Smooth muscle cell of the brain vasculature (primary cell): ENCODE data around the gene CHST6.
"Not testable (repeated sequence)": the region's sequence is repeated elsewhere in the genome, so short reads cannot be mapped to it uniquely, and the experiment has no call there.

Source experiments
- DNase-seq: peaks from one replicate; pipeline ENCODE4 v3.0.0-alpha.2; 2012; ENCODE audit warnings: low read depth, low spot score

CHST6 gene

DNA sequence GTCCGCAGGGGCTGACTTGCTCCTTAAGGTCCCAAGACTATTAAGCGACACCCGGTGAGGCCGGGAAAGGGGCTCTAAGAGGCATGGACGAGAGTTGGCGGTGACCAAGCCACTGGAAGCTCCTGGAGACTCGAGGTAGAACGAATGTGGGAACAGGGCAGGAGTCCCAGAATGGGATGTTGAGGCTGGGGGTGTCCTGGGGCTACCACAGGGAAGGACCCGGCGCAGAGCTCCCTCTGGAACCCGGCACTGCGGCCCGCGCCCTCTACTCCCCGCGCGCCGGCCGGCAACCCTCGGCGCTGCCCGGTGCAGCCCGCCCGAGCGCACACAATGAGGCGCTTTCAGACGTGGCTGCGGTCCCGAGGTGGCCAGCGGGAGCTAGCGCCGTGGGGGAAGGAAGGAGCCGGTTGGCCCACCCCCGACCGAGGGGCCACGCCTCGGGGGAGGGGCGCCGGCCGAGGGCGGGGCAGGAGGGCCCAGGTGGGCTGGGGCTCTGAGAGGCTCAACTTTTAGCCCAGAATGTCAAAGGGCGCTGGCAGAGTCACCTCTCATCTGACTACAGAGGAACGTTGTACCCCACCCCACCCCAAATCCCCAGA is at the start of gene CHST6:
Gene CHST6, minus strand, starts transcription at position 366 of the 599 bp plus-strand sequence. CDS start 15,613 bp downstream, outside the sequence.
- DNase-seq: no peak

DNA sequence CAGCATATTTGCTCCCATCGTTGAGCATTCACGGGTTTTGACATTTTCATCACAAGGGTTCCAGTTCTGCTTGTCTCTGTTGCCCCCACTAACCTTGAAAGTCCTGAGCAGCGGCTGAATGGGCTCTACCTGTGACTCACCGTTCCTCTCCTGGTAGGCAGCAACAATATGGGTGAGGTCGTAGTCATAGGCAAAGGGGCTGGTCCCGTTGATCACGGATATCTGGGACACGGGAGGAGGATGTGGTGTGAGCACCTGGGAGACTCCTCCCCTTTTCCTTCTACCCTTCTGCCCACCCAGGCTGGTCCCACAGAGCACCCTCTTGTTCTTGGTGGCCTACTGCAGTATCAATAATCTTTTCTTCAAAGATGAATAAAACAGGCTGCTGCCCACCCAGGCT is 47.2 kb upstream of the CHST6 start:
- not testable (repeated sequence) for DNase-seq

DNA sequence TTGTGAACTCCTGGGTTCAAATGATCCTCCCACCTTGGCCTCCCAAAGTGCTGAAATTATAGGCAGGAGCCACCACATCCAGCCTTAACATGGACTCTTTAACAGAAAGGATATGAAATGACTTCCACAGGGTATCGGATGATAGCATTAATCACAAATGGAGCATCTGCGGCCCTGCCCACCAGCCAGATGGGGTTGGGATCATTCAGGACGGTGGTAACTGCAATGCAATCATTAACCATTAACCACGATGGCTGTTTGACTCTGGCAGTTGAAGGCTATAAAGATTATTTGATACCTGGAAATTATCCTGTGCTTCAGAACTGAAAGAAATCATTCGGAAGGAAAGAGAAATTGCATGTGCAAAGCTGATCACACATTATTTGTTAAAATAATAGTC is 46.0 kb upstream of the CHST6 start:
- no peak for DNase-seq

DNA sequence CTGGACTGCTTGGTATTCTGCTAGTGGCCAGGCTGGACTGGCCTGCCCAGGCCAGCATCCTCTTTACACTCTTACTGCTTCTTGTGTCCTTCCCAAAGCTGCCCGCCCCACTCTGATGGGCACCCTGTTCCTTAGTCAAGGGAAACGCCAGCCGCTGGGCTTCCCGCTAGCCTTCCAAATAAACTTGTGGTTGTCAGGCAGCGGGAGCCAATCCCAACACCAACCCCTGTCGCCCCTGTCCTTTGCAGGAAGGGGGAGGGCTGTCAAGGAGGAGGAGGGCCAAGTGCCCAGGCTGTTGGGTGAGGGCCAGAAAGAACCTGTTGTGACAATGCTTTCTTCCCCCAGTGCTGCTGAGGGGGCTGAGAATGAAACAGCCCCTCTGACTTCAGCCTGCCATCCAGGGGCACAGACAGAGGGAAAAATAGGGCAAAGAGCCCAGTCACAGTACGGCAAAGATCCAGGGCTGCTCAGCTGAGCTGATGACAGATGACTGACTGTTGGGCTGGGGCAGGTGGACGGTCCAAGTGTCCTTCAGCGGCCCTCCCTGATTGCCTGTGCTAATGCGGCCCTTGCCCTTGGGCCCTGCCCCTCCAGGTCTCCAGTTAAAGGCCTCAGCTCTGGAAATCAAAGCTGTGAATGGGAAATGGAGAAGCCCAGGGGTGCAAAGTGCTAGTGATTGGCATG is 43.8 kb upstream of the CHST6 start:
- not testable (repeated sequence) for DNase-seq

DNA sequence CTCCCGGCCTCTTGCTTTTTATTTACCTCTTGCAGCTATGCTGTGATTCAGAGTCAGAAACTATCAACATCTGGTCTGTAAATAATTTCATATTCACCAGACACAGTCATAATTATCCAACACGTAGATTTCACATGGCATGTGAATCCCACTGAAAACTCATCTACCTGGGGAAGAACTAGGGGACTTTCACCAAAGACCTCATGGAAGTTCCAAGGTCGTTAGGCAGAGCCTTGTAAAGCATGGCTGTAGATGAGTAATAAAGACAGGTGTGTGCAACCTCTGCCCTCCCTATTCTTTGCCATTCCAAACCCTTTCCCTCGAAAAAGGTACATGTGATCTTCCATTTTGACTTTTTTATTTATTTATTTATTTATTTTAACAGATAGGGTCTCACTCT is 42.5 kb upstream of the CHST6 start:
- no peak for DNase-seq

DNA sequence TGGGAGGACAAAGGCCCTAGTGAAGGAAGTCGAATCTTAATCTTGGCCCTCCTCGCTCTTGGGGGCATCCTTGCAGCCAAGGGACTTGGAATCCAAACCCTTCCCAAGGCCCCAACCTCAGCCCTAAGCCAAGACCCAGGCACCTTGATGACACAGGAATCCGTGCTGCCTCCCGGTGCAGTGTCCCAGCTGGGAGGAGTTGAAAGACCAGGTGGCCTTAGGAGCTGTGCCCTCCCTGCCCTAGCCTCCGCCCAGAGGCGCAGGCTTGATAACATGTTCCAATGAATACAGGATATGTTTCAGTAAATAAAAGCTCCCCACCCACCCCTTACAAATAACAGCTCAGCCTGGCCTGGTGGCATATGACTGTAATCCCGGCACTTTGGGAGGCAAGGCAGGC is 40.7 kb upstream of the CHST6 start, which contains the start of gene CHST5:
Gene CHST5, minus strand, starts transcription at position 208 of the 400 bp plus-strand sequence. CDS start 5,724 bp downstream, outside the sequence.
- no peak for DNase-seq

DNA sequence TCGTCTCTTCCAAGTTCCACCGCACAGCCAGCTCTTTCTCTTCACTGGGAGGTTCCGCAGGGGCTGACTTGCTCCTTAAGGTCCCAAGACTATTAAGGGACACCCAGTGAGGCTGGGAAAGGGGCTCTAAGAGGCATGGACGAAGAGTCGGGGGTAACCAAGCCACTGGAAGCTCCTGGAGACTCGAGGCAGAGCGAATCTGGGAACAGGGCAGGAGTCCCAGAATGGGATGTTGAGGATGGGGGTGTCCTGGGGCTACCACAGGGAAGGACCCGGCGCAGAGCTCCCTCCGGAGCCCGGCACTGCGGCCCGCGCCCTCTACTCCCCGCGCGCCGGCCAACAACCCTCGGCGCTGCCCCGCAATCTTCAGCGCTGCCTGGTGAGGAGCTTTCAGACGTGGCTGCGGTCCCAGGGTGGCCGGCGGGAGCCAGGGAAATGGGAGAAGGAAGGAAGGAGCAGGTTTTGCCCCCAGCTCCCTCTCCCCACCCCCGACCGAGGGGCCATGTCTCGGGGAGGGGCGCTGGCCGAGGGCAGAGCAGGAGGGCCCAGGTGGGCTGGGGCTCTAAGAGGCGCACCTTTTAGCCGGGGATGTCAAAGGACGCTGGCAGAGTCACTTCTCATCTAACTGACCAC is 40.1 kb upstream of the CHST6 start:
- no peak for DNase-seq

DNA sequence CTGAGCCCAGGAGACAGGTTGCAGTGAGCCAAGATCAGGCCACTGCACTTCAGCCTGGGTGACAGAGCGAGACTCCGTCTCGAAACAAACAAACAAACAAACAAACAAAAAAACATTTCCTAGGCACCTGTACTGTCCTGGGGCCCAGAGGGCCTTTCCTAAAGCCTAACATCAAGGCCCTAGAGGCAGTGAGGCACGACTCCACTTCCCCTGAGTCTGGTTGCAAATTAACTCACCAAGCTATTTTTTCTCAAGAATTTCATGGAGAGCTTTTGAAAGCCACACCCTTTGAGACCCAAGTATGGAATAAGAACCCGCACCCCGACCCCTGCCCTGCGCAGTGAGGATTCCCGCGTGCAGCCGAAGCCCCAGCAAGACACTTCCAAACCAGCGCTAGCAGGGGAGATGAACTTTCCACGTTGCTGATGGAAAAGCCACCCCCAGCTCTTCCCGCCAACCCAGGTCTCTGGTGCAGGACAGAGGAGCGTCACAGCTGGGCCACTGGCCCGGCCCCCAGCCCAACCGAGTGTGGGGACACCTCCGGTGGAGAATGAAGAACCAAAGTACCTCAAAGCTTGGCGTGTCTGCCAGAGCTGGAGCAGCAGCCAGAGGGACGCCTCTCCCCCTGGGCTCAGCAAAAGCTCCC is 39.4 kb upstream of the CHST6 start:
- DNase-seq: no peak

DNA sequence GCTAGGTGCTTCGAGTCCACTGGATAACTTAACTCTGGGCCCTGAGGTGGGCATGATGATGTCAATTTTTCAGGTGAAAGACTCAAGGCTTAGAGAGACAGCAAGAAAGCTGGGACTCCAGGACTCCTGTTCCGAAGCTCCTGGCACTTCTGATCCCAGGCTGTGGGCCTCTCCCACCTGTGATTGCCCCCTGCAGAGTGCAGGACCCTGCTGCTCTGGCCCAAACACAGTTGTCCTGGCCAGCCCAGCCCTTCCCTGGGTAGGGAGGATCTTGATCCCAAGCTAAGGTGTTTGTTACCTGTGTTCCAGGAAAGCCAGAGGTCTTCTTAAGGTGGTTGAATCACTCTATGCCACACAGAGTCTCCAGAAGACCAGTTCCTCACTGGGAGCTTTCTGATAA is 37.5 kb upstream of the CHST6 start:
- no peak for DNase-seq

DNA sequence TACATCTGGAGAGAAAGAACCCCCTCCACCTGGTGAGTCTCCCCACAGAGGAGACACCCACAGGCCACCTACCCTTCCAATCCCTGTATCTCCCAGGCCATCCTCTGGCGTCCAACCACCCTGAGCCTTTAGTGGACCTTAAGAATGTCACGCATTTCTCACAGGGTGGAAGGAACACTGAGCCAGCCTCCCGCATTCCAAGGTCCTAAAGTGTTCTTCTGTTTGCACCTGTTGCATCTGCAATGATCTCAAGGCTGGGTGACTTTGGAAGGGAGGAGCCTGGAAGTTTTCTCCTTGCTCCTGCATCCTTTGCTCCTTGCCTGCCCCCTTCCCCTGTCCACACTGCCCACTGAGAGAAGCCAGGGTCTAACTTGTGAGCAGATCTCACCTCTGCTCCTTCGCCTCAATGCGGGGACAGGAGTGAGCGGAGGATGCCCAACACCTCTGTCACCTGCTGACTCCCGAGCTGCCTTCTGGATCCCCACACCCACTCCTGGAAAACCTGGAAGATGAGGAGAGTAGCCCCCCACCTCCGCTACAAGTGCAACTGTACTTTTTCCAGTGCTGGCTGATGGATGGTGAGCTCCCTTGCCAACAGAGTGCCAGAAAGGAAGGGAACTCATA is 37.0 kb upstream of the CHST6 start:
- DNase-seq: no peak

DNA sequence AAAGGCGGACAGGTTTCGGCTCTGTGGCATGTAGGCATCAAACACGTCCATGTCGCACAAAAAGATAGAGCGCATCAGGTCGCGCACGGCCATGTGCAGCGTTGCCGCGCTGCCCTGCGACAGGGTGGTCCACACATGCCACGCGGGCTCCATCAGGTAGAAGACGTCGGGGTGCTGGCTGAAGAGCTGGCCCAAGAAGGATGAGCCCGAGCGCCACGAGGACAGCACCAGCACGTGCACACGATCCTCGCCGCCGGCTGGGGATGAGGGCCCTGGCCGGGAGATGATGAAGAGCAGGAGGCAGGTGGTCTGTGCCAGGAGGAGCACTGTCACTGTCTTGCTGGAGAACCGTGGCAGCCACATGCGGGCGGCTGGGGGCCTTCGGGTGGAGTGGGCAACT is 34.7 kb upstream of the CHST6 start:
- no peak for DNase-seq

DNA sequence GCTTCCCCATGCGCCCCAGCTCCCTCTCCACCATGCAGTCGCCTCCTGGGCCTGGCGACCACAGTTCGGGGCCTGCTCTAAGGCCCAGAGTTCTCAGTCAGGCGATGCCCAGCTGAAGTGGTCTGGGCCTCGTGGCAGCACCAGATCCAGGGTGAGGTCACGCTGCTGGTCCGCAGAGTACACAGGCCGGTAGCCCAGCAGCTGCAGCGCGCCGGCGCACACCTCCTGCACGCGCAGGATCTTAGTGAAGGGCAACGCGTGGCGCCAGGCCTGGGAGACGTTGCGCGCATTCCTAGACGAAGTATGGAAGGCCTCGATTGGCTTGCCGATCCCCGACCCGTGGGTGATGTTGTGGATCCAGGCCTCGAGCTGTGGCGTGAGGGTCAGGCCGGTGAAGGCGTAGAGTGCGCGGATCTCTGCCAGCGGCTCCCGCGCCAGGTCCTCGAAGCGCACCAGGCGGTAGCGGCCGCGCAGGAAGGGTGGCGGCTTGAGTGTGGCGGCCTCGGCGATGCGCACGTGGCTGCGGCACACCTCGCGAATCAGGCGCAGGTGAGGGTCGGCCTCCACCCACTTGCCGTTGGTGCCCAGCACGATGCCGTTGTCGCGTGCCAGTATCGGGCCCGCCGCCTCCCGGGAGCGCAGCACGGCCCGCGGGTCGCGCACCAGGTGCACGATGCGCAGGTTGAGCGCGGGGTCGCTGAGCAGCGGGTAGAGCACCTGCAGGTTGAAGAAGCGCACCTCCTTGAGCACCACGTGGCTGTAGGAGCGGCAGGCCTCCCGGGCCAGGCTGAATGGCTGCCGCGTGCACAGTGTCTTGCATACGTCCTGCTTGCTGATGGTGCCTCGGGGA is 34.0 kb upstream of the CHST6 start:
- DNase-seq: no peak

DNA sequence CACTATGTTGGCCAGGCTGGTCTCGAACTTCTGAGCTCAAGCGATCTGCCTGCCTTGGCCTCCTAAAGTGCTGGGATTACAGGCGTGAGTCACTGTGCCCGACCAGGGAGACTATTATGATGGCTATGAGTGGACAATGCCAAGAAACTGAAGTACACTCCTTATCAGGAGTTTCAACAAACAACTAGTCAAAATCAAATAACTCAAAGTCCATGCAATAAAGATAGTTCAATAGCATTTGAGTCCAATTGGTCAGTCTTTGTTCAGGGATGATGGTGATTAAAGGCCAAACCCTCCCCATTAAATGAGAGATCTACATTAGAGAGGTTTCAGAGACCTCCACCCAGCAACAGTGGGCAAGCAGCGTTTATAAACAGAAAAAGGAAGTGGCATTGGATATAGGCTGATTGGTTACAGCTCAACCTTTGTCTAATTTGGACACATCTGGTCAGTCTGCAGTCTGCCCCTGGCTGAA is 32.6 kb upstream of the CHST6 start:
- DNase-seq: no peak

DNA sequence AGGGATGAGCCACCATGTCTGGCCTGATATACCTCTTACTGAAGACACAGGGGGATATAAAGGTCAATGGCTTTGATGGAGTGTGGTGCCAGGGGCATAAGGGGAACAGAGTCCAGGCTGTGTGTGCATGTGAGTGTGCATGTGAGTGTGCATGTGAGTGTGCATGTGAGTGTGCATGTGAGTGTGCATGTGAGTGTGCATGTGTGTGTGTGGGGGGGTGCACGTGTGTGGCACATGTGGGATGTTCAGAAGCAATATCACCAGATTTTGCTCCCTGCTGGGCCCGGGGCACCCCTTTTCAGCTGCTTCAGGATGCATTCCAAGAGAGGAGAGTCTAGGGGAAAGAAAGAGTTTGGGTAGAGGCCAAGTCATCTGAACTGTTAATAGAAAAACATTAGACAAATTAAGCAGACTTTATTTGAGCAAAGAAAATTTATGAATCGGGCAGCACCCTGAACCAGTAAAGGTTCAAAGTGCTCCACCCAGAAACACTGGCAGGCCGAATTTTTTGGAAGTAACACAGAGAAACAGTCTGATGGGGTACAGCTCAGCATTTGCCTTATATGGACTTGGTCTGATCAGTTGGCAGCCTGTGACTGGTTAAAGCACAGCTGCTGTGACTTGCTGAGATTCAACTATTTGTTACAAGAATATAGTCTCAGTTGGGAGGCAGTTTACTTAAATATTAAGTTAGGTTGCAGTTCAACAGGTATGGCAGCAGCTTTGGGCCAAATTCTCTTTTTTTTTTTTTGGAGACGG is 31.0 kb upstream of the CHST6 start:
- DNase-seq: no peak

DNA sequence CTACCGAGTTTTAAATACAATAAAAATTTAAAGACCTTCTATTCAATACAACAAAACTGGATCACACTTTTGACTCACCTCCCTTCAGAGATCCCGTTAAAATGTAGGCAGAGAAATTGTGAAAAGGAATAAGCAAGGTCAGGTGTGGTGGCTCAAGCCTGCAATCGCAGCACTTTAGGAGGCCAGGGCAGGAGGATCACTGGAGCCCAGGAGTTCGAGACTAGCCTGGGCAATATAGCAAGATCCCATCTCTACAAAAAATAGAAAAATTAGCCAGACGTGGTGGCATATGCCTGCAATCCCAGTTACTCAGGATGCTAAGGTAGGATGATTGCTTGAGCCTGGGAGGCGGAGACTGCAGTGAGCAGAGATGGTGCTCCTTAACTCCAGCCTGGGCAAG is 23.9 kb upstream of the CHST6 start:
- no peak for DNase-seq

DNA sequence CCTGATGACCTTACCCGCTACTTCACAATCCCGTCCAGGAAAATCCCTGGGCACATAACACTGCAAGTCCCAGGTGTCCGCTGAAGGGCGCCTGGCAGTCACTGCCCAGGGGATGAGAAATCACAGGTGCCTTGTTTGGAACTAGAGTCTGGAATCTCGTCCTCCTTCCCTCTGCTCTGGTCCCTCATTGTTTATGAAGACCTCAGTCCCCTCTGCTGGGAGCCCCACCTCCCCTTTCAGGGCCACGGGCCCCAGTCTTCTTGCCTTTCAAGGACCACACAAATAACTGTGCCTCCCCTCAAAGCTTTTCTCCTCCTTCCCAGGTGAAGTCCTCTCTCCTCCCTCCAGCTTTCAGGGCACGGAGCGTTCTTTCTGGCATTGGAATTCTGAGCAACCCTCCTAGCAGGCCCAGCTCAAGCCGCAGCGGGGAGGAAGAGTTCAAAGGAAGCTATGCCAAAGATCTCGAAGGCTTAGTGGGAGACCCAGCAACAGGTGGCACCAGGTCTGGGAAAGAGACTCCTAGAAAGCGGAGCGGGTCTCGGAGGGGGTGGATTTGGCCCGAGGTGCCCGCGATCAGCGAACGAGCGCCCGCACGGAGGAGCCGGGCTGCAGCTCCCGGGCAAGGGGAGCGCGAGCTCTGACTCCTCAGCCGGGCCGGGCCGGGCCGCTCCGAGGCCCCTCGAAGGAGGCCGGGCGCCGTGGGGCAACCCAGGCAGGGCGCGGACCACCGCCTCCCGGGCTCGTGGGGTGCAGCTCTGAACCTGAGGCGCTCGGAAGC is 21.1 kb upstream of the CHST6 start:
- not testable (repeated sequence) for DNase-seq

DNA sequence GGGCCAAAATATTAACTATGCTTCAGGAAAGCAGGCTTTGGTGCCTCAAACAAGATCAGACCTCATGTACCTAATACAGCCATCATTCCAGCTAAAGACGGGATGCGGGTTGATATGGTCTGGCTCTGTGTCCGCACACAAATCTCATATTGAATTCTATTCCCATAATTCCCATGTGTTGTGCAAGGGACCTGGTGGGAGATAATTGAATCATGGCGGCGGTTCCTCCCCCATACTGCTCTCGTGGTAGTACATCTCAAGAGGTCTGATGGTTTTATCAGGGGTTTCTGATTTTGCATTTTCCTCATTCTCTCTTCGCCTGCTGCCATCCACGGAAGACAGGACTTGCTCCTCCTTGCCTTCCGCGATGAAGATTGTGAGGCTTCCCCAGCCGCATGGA is 19.1 kb upstream of the CHST6 start:
- DNase-seq: no peak

DNA sequence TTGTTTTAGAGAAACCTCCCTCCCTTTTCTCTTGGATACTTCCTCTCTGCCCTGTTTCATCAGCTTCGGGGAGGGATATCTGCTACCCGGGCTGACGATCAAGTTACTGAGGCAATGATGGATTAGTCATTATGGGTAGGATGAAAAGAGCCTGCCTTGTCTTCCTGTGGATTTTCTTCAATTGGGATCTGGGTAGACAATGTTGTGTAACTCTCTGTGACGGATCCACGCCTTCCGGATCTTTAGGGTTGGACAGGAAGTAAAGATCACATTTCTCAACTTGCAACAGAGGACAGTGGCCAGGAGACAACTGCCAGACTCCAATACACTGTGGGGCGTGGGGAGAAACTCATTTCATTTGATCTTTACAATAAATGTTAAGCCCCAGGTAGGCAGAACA is 11.3 kb upstream of the CHST6 start:
- DNase-seq: no peak

DNA sequence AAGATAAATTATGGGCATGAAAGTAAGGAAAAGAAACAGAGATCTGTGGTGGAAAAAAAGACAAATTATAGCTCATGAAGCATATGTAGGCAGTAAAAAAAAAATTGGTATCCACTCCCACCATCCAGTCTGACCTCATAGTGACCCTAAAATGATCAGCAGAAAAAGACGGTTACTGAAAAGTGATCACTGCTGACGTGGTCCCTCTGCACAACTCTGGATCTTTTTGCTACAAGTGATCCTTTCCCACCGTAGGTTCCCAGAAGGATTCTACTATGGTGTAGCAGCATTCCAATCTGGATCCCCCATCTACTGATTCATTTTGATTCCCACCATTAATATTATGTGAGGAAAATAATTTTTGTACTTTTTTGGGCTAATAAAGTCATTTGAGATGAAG is 10.9 kb upstream of the CHST6 start:
- no peak for DNase-seq
